HG02884 (cell line): ENCODE results near the gene HDAC6.

Experiments used
- ATAC-seq: cut with Tn5 transposase; IDR thresholded peaks from one replicate; pipeline ENCODE4 v1.9.1; 2021; ENCODE audit warnings: mild to moderate bottlenecking, moderate library complexity; ENCODE audit not compliant: unreplicated experiment

Gene HDAC6

GRCh38 chrX:48801280-48802088 lies at the start of gene HDAC6:
Gene HDAC6, plus strand, starts transcription at chrX:48802067. Its CDS starts 626 bp downstream, at chrX:48802693.
- peak; percentile 87 for ATAC-seq

GRCh38 chrX:48752498-48752897 lies 49.4 kb upstream of the HDAC6 start:
- no peak for ATAC-seq

GRCh38 chrX:48753708-48754228 lies 48.1 kb upstream of the HDAC6 start:
- ATAC-seq: no peak

DNA sequence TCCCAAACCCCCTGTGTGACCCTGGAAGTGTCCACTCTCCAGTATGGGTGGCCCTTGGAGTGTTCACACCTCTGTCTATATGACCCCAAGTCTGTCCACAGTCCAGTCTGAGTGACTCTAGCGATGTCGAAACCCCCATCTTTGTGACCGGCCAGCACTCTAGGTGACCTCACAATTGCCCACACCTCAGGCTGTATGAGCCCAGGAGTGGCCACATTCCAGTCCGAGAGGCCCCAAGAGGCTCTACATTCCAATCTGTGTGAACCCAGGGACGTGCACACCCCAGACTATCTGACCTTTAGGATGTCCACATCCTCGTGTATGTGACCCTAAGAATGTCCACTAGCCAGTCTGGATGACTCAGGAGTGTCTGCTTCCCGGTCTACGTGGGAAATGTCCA lies 47.6 kb upstream of the HDAC6 start:
- ATAC-seq: no peak

- no peak for ATAC-seq
Measured at GRCh38 chrX:48761674-48762471, 40.0 kb upstream of the HDAC6 start, which contains the start of gene GLOD5. Gene GLOD5, plus strand, starts transcription at chrX:48761747. Its CDS starts 44 bp downstream, at chrX:48761791.

GRCh38 chrX:48769230-48769629 lies 32.6 kb upstream of the HDAC6 start:
- ATAC-seq: no peak

DNA sequence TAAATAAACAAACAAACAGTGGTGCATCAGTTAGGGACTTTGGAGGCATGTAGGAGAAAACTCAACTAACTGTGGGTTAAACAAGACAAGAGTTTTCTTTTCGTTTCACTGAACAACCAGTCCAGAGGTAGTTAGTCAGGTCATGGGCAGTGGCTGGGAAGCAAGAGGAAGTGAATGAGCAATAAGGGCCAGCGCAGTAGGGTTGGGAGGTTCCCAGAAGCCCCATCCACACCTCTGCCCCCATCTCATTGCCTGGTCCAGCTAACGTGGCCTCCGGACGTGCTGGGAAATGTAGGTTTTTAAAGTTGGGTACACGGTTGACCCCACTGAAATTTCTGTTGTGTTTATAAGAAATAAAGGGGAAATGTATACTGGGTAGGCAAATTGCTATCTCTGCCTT lies 31.6 kb upstream of the HDAC6 start:
- ATAC-seq: no peak

DNA sequence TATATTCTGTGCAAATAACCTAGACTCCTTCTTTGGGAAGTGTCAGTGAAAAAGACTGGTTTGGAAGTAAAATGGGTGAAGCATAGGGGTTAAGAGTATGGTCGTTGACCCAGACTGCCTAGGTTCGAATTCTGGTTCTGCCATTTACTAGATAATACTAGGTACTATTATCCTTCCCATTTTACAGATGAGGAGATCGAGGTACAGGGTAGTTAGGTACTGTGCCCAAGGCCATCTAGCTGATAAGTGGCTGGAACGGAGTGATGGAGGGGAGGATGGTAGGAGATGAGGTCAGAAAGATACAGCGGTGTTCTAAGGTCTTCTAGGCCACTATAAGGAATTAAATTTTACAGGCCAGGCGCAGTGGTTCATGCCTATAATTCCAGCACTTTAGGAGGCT lies 29.3 kb upstream of the HDAC6 start:
- ATAC-seq: no peak

- no peak for ATAC-seq
Measured at GRCh38 chrX:48776818-48777439, 24.9 kb upstream of the HDAC6 start.

DNA sequence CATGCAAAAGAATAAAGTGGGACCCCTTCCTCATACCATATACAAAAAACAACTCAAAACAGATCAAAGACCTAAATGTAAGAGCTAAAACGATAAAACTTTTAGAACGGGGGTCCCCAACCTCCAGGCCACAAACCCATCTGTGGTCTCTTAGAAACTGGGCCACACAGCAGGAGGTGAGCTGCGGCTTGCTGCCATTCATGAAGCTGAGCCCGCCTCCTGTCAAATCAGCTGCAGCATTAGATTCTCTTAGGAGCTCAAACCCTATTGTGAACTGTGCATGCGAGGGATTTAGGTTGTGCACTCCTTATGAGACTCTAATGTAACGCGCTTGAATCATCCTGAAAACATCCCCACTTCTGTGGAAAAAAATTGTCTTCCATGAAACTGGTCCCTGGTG lies 22.5 kb upstream of the HDAC6 start:
- no peak for ATAC-seq

- ATAC-seq: no peak
Measured at GRCh38 chrX:48781705-48782104, 20.2 kb upstream of the HDAC6 start.

DNA sequence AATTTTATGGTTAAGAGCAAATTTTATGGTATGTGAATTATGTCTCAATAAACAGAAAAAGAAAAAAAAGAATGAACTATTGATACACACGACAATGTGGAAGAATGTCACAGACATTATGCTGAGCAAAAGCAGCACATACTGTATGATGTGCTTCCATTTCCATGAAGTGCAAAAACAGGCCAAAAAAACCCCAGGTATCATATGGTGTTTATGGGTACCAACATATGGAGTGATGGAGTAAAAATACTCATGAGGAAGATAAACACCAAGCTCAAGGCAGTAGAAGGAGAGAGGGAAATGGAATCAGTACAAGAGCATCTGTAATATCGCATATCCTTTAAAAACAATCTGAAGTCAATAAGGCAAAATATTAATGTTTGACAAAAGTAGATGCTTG lies 19.7 kb upstream of the HDAC6 start:
- no peak for ATAC-seq

DNA sequence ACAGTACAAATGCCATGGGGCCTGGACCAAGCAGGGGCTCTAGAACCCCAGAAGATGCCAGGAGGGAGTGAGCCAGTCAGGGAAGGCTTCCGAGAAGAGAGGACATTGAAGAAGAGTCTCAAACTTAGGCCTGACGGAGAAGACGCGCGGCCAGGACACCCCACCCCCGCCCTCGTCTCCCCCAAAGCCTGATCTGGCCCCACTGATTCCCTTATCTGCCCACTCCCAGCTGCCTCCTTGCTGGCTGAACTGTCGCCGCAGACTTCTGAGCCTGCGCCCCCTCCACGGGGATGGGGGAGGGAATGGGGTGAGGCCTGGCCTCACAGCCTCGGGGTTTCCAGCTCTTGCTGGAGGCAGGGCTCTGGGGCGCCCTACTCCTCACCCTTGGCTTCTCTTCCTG lies 19.1 kb upstream of the HDAC6 start:
- no peak for ATAC-seq

GRCh38 chrX:48784726-48785125 lies 17.1 kb upstream of the HDAC6 start:
- no peak for ATAC-seq

- no peak for ATAC-seq
Measured at GRCh38 chrX:48785186-48785539, 16.7 kb upstream of the HDAC6 start.

- ATAC-seq: no peak
Measured at GRCh38 chrX:48785540-48786214, 16.2 kb upstream of the HDAC6 start.

DNA sequence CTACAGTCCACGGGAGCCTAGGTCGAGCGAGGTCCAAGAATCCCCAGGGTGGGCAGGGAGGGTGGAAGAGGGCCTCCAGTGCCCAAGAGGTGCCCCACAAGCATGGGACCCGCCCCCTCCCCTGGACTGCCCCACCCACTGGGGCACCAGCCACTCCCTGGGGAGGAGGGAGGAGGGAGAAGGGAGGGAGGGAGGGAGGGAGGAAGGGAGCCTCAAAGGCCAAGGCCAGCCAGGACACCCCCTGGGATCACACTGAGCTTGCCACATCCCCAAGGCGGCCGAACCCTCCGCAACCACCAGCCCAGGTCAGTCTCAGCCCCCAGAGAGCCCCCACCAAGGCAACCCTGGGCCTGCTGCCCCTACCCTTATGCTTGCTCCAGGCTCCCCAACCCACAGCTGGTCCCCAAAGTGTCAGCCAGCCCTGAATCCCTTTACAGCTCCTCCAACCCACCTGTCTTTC lies 15.5 kb upstream of the HDAC6 start, which contains the start of gene GATA1:
Gene GATA1 (plus strand): TSS at position 250 of the 460 bp plus-strand sequence. CDS start 4,520 bp downstream, outside the sequence.
- no peak for ATAC-seq

GRCh38 chrX:48786825-48787504 lies 14.9 kb upstream of the HDAC6 start:
- no peak for ATAC-seq

- ATAC-seq: no peak
Measured at GRCh38 chrX:48787505-48788443, 14.1 kb upstream of the HDAC6 start.
